Stimulated activated CD8-positive, alpha-beta memory T cell treated with anti-CD3 and anti-CD28 coated beads, Interleukin-15, amount 100 ng/mL, for 24 hours (primary cell): ENCODE data around the gene MAGIX.
"Not testable (repeated sequence)": the region's sequence is repeated elsewhere in the genome, so short reads cannot be mapped to it uniquely, and the experiment has no call there.

ENCODE experiments used
- DNase-seq: peaks from one replicate; pipeline ENCODE4 v3.0.0-alpha.2; 2020; ENCODE audit warnings: low read depth

MAGIX gene

GRCh38 chrX:49162620-49163019, at the start of gene MAGIX:
MAGIX (plus strand) TSS chrX:49162758; CDS start chrX:49162890, 132 bp downstream.
- DNase-seq, result no peak

- DNase-seq, result no peak
Observed at GRCh38 chrX:49116076-49116475, 46.5 kb upstream of the MAGIX start.

- DNase-seq, result no peak
Observed at GRCh38 chrX:49116716-49117115, 45.8 kb upstream of the MAGIX start.

GRCh38 chrX:49117581-49117980, 45.0 kb upstream of the MAGIX start:
- DNase-seq, result no peak

- DNase-seq, result no peak
Observed at GRCh38 chrX:49120091-49120490, 42.5 kb upstream of the MAGIX start.

GRCh38 chrX:49122499-49122898, 40.1 kb upstream of the MAGIX start:
- DNase-seq, result no peak

GRCh38 chrX:49127742-49128258, 34.8 kb upstream of the MAGIX start:
- not testable (repeated sequence) for DNase-seq

GRCh38 chrX:49129427-49129826, 33.1 kb upstream of the MAGIX start:
- no peak for DNase-seq

- DNase-seq, result not testable (repeated sequence)
Observed at GRCh38 chrX:49132275-49132674, 30.3 kb upstream of the MAGIX start.

GRCh38 chrX:49133759-49134158, 28.8 kb upstream of the MAGIX start:
- DNase-seq, result no peak

GRCh38 chrX:49137492-49137891, 25.1 kb upstream of the MAGIX start:
- no peak for DNase-seq

- no peak for DNase-seq
Observed at GRCh38 chrX:49139713-49140112, 22.8 kb upstream of the MAGIX start.

- not testable (repeated sequence) for DNase-seq
Observed at GRCh38 chrX:49142264-49142663, 20.3 kb upstream of the MAGIX start.

GRCh38 chrX:49143154-49143553, 19.4 kb upstream of the MAGIX start:
- DNase-seq, result not testable (repeated sequence)

- no peak for DNase-seq
Observed at GRCh38 chrX:49147282-49147681, 15.3 kb upstream of the MAGIX start.

- DNase-seq, result no peak
Observed at GRCh38 chrX:49147936-49148335, 14.6 kb upstream of the MAGIX start.

- not testable (repeated sequence) for DNase-seq
Observed at GRCh38 chrX:49148390-49149100, 14.0 kb upstream of the MAGIX start.

GRCh38 chrX:49149291-49149690, 13.3 kb upstream of the MAGIX start:
- DNase-seq, result not testable (repeated sequence)

- no peak for DNase-seq
Observed at GRCh38 chrX:49153467-49153866, 9.1 kb upstream of the MAGIX start.

- DNase-seq, result no peak
Observed at GRCh38 chrX:49155243-49155899, 7.2 kb upstream of the MAGIX start.

GRCh38 chrX:49155900-49156837, 6.4 kb upstream of the MAGIX start:
- peak; percentile 62 for DNase-seq

- DNase-seq, result no peak
Observed at GRCh38 chrX:49157194-49157593, 5.4 kb upstream of the MAGIX start.
